ENCODE measurements around the gene C1orf53. TPM values are rescaled to one million over a fixed set of nuclear protein-coding genes. Genes with fewer than 3 reads are reported as not detected.

The C1orf53 gene
- total and polyA plus RNA-seq, 2 experiments from 2014 or later = 2.7 to 3.8 TPM

GRCh38 chr1:197876894-197877293 lies 25.5 kb upstream of the C1orf53 start:
- H3K4me2 ChIP-seq = no peak overlapping the region
- no peak overlapping the region for H3K4me3 ChIP-seq
- TF ChIP-seq ZNF462 (CRISPR knock-in tag; IDR thresholded peaks at IDR 0.05) (no peak), EZH2 (IDR thresholded peaks at IDR 0.05; ENCODE audit: low read depth, unreplicated experiment) (no peak), ZNF331 (CRISPR knock-in tag; IDR thresholded peaks at IDR 0.05; ENCODE audit: low read depth) (no peak), CTCF (conservative IDR thresholded peaks at IDR 0.05; ENCODE audit: low read depth in 2 of 2) (no peak), CREB1 (CRISPR knock-in tag; IDR thresholded peaks at IDR 0.05; ENCODE audit: low read depth) (no peak), POLR2AphosphoS5 (IDR thresholded peaks at IDR 0.05; ENCODE audit: low read depth) (no peak), STAT1 (IDR thresholded peaks at IDR 0.05; ENCODE audit: unreplicated experiment) (no peak), ETS1 (IDR thresholded peaks at IDR 0.05) (no peak), NANOG (IDR thresholded peaks at IDR 0.05; ENCODE audit: borderline replicate concordance) (no peak), EZH2phosphoT487 (IDR thresholded peaks at IDR 0.05; ENCODE audit: unreplicated experiment) (no peak), ZNF114 (CRISPR knock-in tag; IDR thresholded peaks at IDR 0.05) (no peak), JUNB (IDR thresholded peaks at IDR 0.05; ENCODE audit: unreplicated experiment) (no peak), REST (IDR thresholded peaks at IDR 0.05; ENCODE audit: unreplicated experiment) (no peak)
- no peaks in the 10 kb centered on the region; the same call in 1 of the 2 replicates for H3K9me2 ChIP-seq (ENCODE audit: insufficient read depth)
- no peak overlapping the region for H3K27ac Mint-ChIP-seq
- H4K20me1 ChIP-seq (replicated peaks; ENCODE audit: insufficient read depth) = no peaks in the 10 kb centered on the region
- H3K27ac ChIP-seq (ENCODE audit: low read depth) = no peak overlapping the region
- DNase-seq (ENCODE audit: low spot score) (no peak), ATAC-seq (no peak)
- peaks cover 4% of the 10 kb centered on the region; the same call in 2 of the 3 replicates for H3K36me3 Mint-ChIP-seq (ENCODE audit: low read depth)
- H3K4me1 Mint-ChIP-seq = no peaks in the 10 kb centered on the region
- no peaks in the 10 kb centered on the region for H3K36me3 ChIP-seq (ENCODE audit: insufficient read depth)
- H3K9me3 Mint-ChIP-seq = peaks cover 17% of the 10 kb centered on the region
- no peaks in the 10 kb centered on the region for H3K79me2 ChIP-seq (replicated peaks; ENCODE audit: insufficient read depth)
- no peaks in the 10 kb centered on the region for H3K27me3 ChIP-seq (ENCODE audit: insufficient read depth)
- H2AFZ ChIP-seq = no peak overlapping the region
- no peaks in the 10 kb centered on the region for H3F3A ChIP-seq (replicated peaks; ENCODE audit: low read depth)
- no peaks in the 10 kb centered on the region for H3K27me3 Mint-ChIP-seq (ENCODE audit: insufficient read depth, low read depth, poor library complexity)
- no peak overlapping the region for H3K4me3 Mint-ChIP-seq
- no peaks in the 10 kb centered on the region for H3K4me1 ChIP-seq (ENCODE audit: insufficient read depth)
